Mesenchymal stem cell (in vitro differentiated cells and primary cell): ENCODE results near the gene CCDC178.
A peak's percentile ranks its signal among the peaks of the same experiment; 100 is the strongest.
"Not testable (repeated sequence)": the region's sequence is repeated elsewhere in the genome, so short reads cannot be mapped to it uniquely, and the experiment has no call there.

ENCODE experiments used
- DNase-seq: peaks from one replicate; pipeline ENCODE4 v3.0.0-alpha.2; 2013
- H2AFZ ChIP-seq: one replicate; pipeline ENCODE4 v1.6.1; 2013; ENCODE audit warnings: low read depth, mild to moderate bottlenecking, control low read depth, inconsistent platforms, low read length, moderate library complexity
- H2AK5ac ChIP-seq: 2 replicates; pipeline ENCODE4 v1.6.1; 2013; ENCODE audit warnings: low read length, moderate library complexity, mild to moderate bottlenecking, inconsistent platforms; ENCODE audit not compliant: severe bottlenecking
- H2BK120ac ChIP-seq: one replicate; pipeline ENCODE4 v1.6.1; 2013; ENCODE audit warnings: low read depth, mild to moderate bottlenecking, inconsistent platforms, low read length, moderate library complexity
- H2BK12ac ChIP-seq, 2 experiments: one replicate each; pipeline ENCODE4 v1.6.1; 2013; ENCODE audit warnings: inconsistent platforms in 2 of 2, low read length in 2 of 2, mild to moderate bottlenecking in 2 of 2, moderate library complexity in 2 of 2, control low read depth in 1 of 2
- H2BK15ac ChIP-seq: one replicate; pipeline ENCODE4 v1.6.1; 2013; ENCODE audit warnings: mild to moderate bottlenecking, low read depth, inconsistent platforms; ENCODE audit not compliant: poor library complexity, severe bottlenecking
- H2BK5ac ChIP-seq: 2 replicates; pipeline ENCODE4 v1.6.1; 2013; ENCODE audit warnings: low read depth, mild to moderate bottlenecking, low read length, control low read depth, inconsistent platforms; ENCODE audit not compliant: poor library complexity, severe bottlenecking
- H3K14ac ChIP-seq, 2 experiments: one replicate each; pipeline ENCODE4 v1.6.1; 2013; ENCODE audit warnings: inconsistent platforms in 2 of 2, low read length in 2 of 2, control low read depth in 1 of 2, mild to moderate bottlenecking in 1 of 2, moderate library complexity in 1 of 2
- H3K18ac ChIP-seq, 2 experiments: one replicate each; pipeline ENCODE4 v1.6.1; 2013; ENCODE audit warnings: inconsistent platforms in 2 of 2, low read length in 2 of 2, control low read depth in 1 of 2, low read depth in 1 of 2, mild to moderate bottlenecking in 1 of 2
- H3K23ac ChIP-seq, 2 experiments: one replicate each; pipeline ENCODE4 v1.6.1; 2013; ENCODE audit warnings: inconsistent platforms in 2 of 2, low read length in 2 of 2, mild to moderate bottlenecking in 2 of 2, moderate library complexity in 2 of 2, control low read depth in 1 of 2
- H3K27ac ChIP-seq: 2 replicates; pipeline ENCODE4 v1.5.1; 2013; ENCODE audit warnings: mild to moderate bottlenecking, moderate library complexity, low read length, control low read depth, inconsistent platforms; ENCODE audit not compliant: poor library complexity, severe bottlenecking
- H3K27me3 ChIP-seq, 2 experiments: 2 replicates each; pipeline versions ENCODE4 v1.6.1 to v1.7.0; 2013; ENCODE audit warnings: low read length in 2 of 2, mild to moderate bottlenecking in 2 of 2, moderate library complexity in 2 of 2, control low read depth in 1 of 2, inconsistent platforms in 1 of 2; ENCODE audit not compliant: control insufficient read depth in 1 of 2, insufficient read depth in 1 of 2
- H3K36me3 ChIP-seq, 2 experiments: 2 replicates each; pipeline versions ENCODE4 v1.6.1 to v1.7.0; 2013; ENCODE audit warnings: low read length in 2 of 2, control low read depth in 1 of 2, inconsistent platforms in 1 of 2, low read depth in 1 of 2, mild to moderate bottlenecking in 1 of 2; ENCODE audit not compliant: insufficient read depth in 2 of 2, control insufficient read depth in 1 of 2
- H3K4ac ChIP-seq, 2 experiments: one replicate each; pipeline ENCODE4 v1.6.1; 2013; ENCODE audit warnings: inconsistent platforms in 2 of 2, low read length in 2 of 2, mild to moderate bottlenecking in 2 of 2, moderate library complexity in 2 of 2, control low read depth in 1 of 2, low read depth in 1 of 2
- H3K4me1 ChIP-seq: 2 replicates; pipeline ENCODE4 v1.6.1; 2013; ENCODE audit warnings: low read depth, low read length, control low read depth; ENCODE audit not compliant: control insufficient read depth, insufficient read depth
- H3K4me2 ChIP-seq: 2 replicates; pipeline ENCODE4 v1.6.1; 2013; ENCODE audit warnings: low read length, mild to moderate bottlenecking, inconsistent platforms; ENCODE audit not compliant: poor library complexity, severe bottlenecking
- H3K4me3 ChIP-seq, 2 experiments: 2 replicates each; pipeline versions ENCODE4 v1.5.1 to v1.7.0; 2013; ENCODE audit warnings: low read length in 2 of 2, mild to moderate bottlenecking in 2 of 2, control low read depth in 1 of 2, low read depth in 1 of 2; ENCODE audit not compliant: insufficient read depth in 1 of 2
- H3K79me1 ChIP-seq: replicated peaks from 2 replicates; pipeline ENCODE4 v1.6.1; 2013; ENCODE audit warnings: mild to moderate bottlenecking, control low read depth, low read length, inconsistent platforms; ENCODE audit not compliant: poor library complexity, severe bottlenecking
- H3K9ac ChIP-seq: 2 replicates; pipeline ENCODE4 v1.7.0; 2013; ENCODE audit warnings: mild to moderate bottlenecking, low read length, moderate library complexity
- H3K9me3 ChIP-seq: 2 replicates; pipeline ENCODE4 v1.7.0; 2013; ENCODE audit warnings: mild to moderate bottlenecking, low read length; ENCODE audit not compliant: control insufficient read depth
- H4K8ac ChIP-seq: one replicate; pipeline ENCODE4 v1.6.1; 2013; ENCODE audit warnings: inconsistent platforms, mild to moderate bottlenecking, low read length, moderate library complexity
- H4K91ac ChIP-seq: one replicate; pipeline ENCODE4 v1.6.1; 2013; ENCODE audit warnings: mild to moderate bottlenecking, low read length, inconsistent platforms
- WGBS: methylation state at CpG from one replicate; pipeline ENCODE4 v1.1.7; 2013; ENCODE audit warnings: mixed read lengths; 5-methylcytosine and 5-hydroxymethylcytosine counted together

CCDC178 gene

GRCh38 chr18:33398939-33399338 is 41.6 kb downstream of the CCDC178 start:
- H2BK120ac ChIP-seq, H4K8ac ChIP-seq, H3K27me3 ChIP-seq, H2BK15ac ChIP-seq, H3K4me3 ChIP-seq, H3K79me1 ChIP-seq, H2AK5ac ChIP-seq, H3K4ac ChIP-seq, H3K18ac ChIP-seq, H3K4me1 ChIP-seq, DNase-seq, H3K9ac ChIP-seq, H2BK5ac ChIP-seq, H3K36me3 ChIP-seq, H3K14ac ChIP-seq, H2BK12ac ChIP-seq, H3K23ac ChIP-seq, H3K4me2 ChIP-seq, H4K91ac ChIP-seq, H2AFZ ChIP-seq, H3K9me3 ChIP-seq, H3K27ac ChIP-seq: not testable (repeated sequence)
- 98% methylated on average over 8 of the region's 8 CpGs for WGBS

DNA sequence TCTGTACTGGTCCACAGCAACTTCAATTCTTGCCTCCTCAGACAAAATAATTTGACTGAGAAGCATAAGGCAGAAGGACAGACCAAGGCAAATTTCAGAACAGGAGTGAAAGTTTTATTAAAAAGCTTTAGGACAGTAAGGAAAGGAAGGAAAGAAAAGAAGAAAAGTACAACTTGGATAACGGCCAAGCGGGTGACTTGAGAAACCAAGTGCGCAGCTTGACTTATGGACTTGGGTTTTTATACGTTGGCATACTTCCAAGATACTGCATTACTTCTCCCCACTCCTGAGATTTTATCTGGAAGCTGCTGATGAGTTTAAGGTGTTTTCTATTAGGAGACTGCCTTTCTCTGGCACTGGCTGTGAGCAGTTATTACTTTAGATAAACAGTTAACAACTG is 64.7 kb downstream of the CCDC178 start:
- H3K4me2 ChIP-seq = no peak overlapping the region
- no peaks in the 10 kb centered on the region for H3K27me3 ChIP-seq
- no peak overlapping the region for H3K14ac ChIP-seq
- no peak overlapping the region for H2AFZ ChIP-seq
- no peak overlapping the region for H3K4ac ChIP-seq
- no peak overlapping the region for H3K4me3 ChIP-seq
- H2BK12ac ChIP-seq = no peak overlapping the region
- H2BK120ac ChIP-seq = no peak overlapping the region
- no peak overlapping the region for H4K91ac ChIP-seq
- no peak overlapping the region for H2BK15ac ChIP-seq
- H3K18ac ChIP-seq = no peak overlapping the region
- H3K9ac ChIP-seq = no peak overlapping the region
- no peak overlapping the region for H2AK5ac ChIP-seq
- H2BK5ac ChIP-seq = no peak overlapping the region
- 98% methylated on average over 4 of the region's 4 CpGs for WGBS
- no peaks in the 10 kb centered on the region for H3K9me3 ChIP-seq
- no peak overlapping the region for H4K8ac ChIP-seq
- H3K36me3 ChIP-seq = no peaks in the 10 kb centered on the region
- no peaks in the 10 kb centered on the region for H3K4me1 ChIP-seq
- no peak overlapping the region for H3K23ac ChIP-seq
- no peaks in the 10 kb centered on the region for H3K79me1 ChIP-seq
- H3K27ac ChIP-seq = no peak overlapping the region
- DNase-seq = no peak

GRCh38 chr18:33372442-33372841 is 68.1 kb downstream of the CCDC178 start:
- no peak overlapping the region for H3K9ac ChIP-seq
- no peak overlapping the region for H4K91ac ChIP-seq
- WGBS = 89% methylated on average over 3 of the region's 3 CpGs
- H3K27me3 ChIP-seq = no peaks in the 10 kb centered on the region
- peak; percentile 4 for DNase-seq
- H2BK15ac ChIP-seq = no peak overlapping the region
- no peak overlapping the region for H4K8ac ChIP-seq
- H2BK12ac ChIP-seq = no peak overlapping the region
- no peak overlapping the region for H3K4me2 ChIP-seq
- H3K36me3 ChIP-seq = no peaks in the 10 kb centered on the region
- H2AK5ac ChIP-seq = no peak overlapping the region
- H3K14ac ChIP-seq = no peak overlapping the region
- no peaks in the 10 kb centered on the region for H3K9me3 ChIP-seq
- no peaks in the 10 kb centered on the region for H3K79me1 ChIP-seq
- H3K23ac ChIP-seq = no peak overlapping the region
- H2AFZ ChIP-seq = no peak overlapping the region
- H3K4me3 ChIP-seq = no peak overlapping the region
- H2BK120ac ChIP-seq = no peak overlapping the region
- H3K18ac ChIP-seq = no peak overlapping the region
- H3K27ac ChIP-seq = no peak overlapping the region
- H2BK5ac ChIP-seq = no peak overlapping the region
- no peaks in the 10 kb centered on the region for H3K4me1 ChIP-seq
- no peak overlapping the region for H3K4ac ChIP-seq

- H2BK12ac ChIP-seq = no peak overlapping the region
- H3K23ac ChIP-seq = no peak overlapping the region
- no peak overlapping the region for H3K4me2 ChIP-seq
- H2AFZ ChIP-seq = no peak overlapping the region
- no peak overlapping the region for H2BK5ac ChIP-seq
- H3K9me3 ChIP-seq = no peaks in the 10 kb centered on the region
- H3K4me3 ChIP-seq = no peak overlapping the region
- no peak for DNase-seq
- H2BK15ac ChIP-seq = no peak overlapping the region
- H2AK5ac ChIP-seq = no peak overlapping the region
- no peak overlapping the region for H3K14ac ChIP-seq
- H4K91ac ChIP-seq = no peak overlapping the region
- H3K9ac ChIP-seq = no peak overlapping the region
- no peak overlapping the region for H4K8ac ChIP-seq
- 83% methylated on average over 4 of the region's 8 CpGs for WGBS
- H3K4ac ChIP-seq = no peak overlapping the region
- H3K4me1 ChIP-seq = no peaks in the 10 kb centered on the region
- no peak overlapping the region for H3K27ac ChIP-seq
- H3K27me3 ChIP-seq = no peaks in the 10 kb centered on the region
- no peaks in the 10 kb centered on the region for H3K36me3 ChIP-seq
- no peak overlapping the region for H3K18ac ChIP-seq
- H2BK120ac ChIP-seq = no peak overlapping the region
- H3K79me1 ChIP-seq = no peaks in the 10 kb centered on the region
Measured at GRCh38 chr18:33369711-33370449, 70.6 kb downstream of the CCDC178 start.
